H1 (cell line): ENCODE data around the gene SMAP2. TPM values are rescaled to one million over a fixed set of nuclear protein-coding genes. Genes with fewer than 3 reads are reported as not detected.

Experiments used
- CTCF ChIA-PET: fragments of 300-600 bp; sonication (Branson Sonifier 250); formaldehyde crosslinking; loops from one replicate; lab custom pipeline; 2021; ENCODE audit not compliant: partially characterized antibody; lab: Charles Lee
- POLR2A ChIA-PET: fragments of 300-600 bp; sonication (Branson Sonifier 250); formaldehyde crosslinking; loops from one replicate; lab custom pipeline; 2021; ENCODE audit warnings: inconsistent platforms; ENCODE audit not compliant: partially characterized antibody; lab: Charles Lee
- DNase-seq, 2 experiments: peaks; one replicate each; pipeline versions ENCODE4 v3.0.0 to v3.0.0-alpha.2; 2010 to 2022; ENCODE audit warnings: low spot score in 2 of 2, low read depth in 1 of 2, mixed read lengths in 1 of 2
- FAIRE-seq: peaks from 2 replicates; lab custom pipeline; 2011; peaks lifted over from hg19 to GRCh38; lab: Jason Lieb, UNC
- H2AFZ ChIP-seq: 2 replicates; pipeline ENCODE4 v1.8.1; 2012; ENCODE audit warnings: low read length, inconsistent platforms
- H2AK5ac ChIP-seq: 2 replicates; pipeline ENCODE4 v1.6.1; 2013; ENCODE audit warnings: low read depth, low read length
- H2BK120ac ChIP-seq: replicated peaks from 2 replicates; pipeline ENCODE3; 2013; ENCODE audit warnings: low read depth, low read length, inconsistent platforms
- H2BK12ac ChIP-seq: 2 replicates; pipeline ENCODE4 v1.6.1; 2013; ENCODE audit warnings: low read depth, low read length
- H2BK15ac ChIP-seq: 2 replicates; pipeline ENCODE4 v1.6.1; 2013; ENCODE audit warnings: low read length
- H2BK20ac ChIP-seq: 2 replicates; pipeline ENCODE4 v1.6.1; 2013; ENCODE audit warnings: low read length
- H2BK5ac ChIP-seq: 2 replicates; pipeline ENCODE4 v1.6.1; 2013; ENCODE audit warnings: low read depth, low read length
- H3K14ac ChIP-seq: 2 replicates; pipeline ENCODE4 v1.6.1; 2013; ENCODE audit warnings: inconsistent platforms; ENCODE audit not compliant: insufficient read length
- H3K18ac ChIP-seq: 2 replicates; pipeline ENCODE4 v1.6.1; 2013; ENCODE audit warnings: low read length; ENCODE audit errors: extremely low read depth
- H3K23ac ChIP-seq: 2 replicates; pipeline ENCODE4 v1.6.1; 2013; ENCODE audit warnings: inconsistent platforms; ENCODE audit not compliant: insufficient read length
- H3K23me2 ChIP-seq: 2 replicates; pipeline ENCODE4 v1.6.1; 2013; ENCODE audit warnings: low read depth, low read length
- H3K27ac ChIP-seq: 2 replicates; pipeline ENCODE4 v1.6.1; 2011; ENCODE audit warnings: low read depth, low read length, inconsistent platforms
- H3K27me3 ChIP-seq, 4 experiments: replicated peaks in 1 of 4; 1 replicate in 1 of 4; 2 replicates in 3 of 4; pipeline versions ENCODE4 v1.6.1 to v1.8.1; 2011 to 2013; ENCODE audit warnings: low read length in 3 of 4, mild to moderate bottlenecking in 3 of 4, inconsistent platforms in 2 of 4, mixed read lengths in 2 of 4, moderate library complexity in 1 of 4; ENCODE audit not compliant: control insufficient read depth in 3 of 4, insufficient read depth in 3 of 4; ENCODE audit errors: extremely low read depth in 1 of 4
- H3K36me3 ChIP-seq, 4 experiments: 2 replicates each; pipeline versions ENCODE4 v1.6.1 to v1.8.1; 2011 to 2013; ENCODE audit warnings: mild to moderate bottlenecking in 4 of 4, low read length in 3 of 4, moderate library complexity in 2 of 4, control low read depth in 1 of 4, inconsistent platforms in 1 of 4; ENCODE audit not compliant: insufficient read depth in 4 of 4, control insufficient read depth in 2 of 4
- H3K4ac ChIP-seq: replicated peaks from 2 replicates; pipeline ENCODE3; 2013; ENCODE audit warnings: low read length, low read depth, mixed read lengths, inconsistent platforms; ENCODE audit not compliant: insufficient read length
- H3K4me1 ChIP-seq, 4 experiments: replicated peaks in 1 of 4; 1 replicate in 1 of 4; 2 replicates in 3 of 4; pipeline versions ENCODE4 v1.6.1 to v1.8.1; 2011 to 2013; ENCODE audit warnings: low read length in 3 of 4, inconsistent platforms in 2 of 4, mixed read lengths in 1 of 4; ENCODE audit not compliant: insufficient read depth in 4 of 4, control insufficient read depth in 3 of 4
- H3K4me2 ChIP-seq, 2 experiments: 2 replicates each; pipeline versions ENCODE4 v1.6.1 to v1.8.1; 2011 to 2013; ENCODE audit warnings: low read depth in 2 of 2, low read length in 2 of 2, control low read depth in 1 of 2, inconsistent platforms in 1 of 2, mild to moderate bottlenecking in 1 of 2; ENCODE audit not compliant: insufficient read depth in 1 of 2
- H3K4me3 ChIP-seq, 4 experiments: fragments of 200-600, 300-600 bp in 1 of 4; sonication (generic), shearing (Covaris generic), sonication (Bioruptor Twin) in 1 of 4; 2 replicates each; pipeline versions ENCODE4 v1.5.1 to v1.8.1; 2011 to 2016; ENCODE audit warnings: low read length in 4 of 4, low read depth in 3 of 4, control low read depth in 2 of 4, inconsistent platforms in 2 of 4, mild to moderate bottlenecking in 2 of 4, mixed read lengths in 1 of 4, moderate library complexity in 1 of 4; ENCODE audit not compliant: insufficient read depth in 2 of 4; ENCODE audit errors: extremely low read depth in 1 of 4
- H3K56ac ChIP-seq: replicated peaks from 2 replicates; pipeline ENCODE3; 2013; ENCODE audit warnings: low read depth, mild to moderate bottlenecking, mixed read lengths, low read length, inconsistent platforms; ENCODE audit not compliant: insufficient read length
- H3K79me1 ChIP-seq: 2 replicates; pipeline ENCODE4 v1.6.1; 2013; ENCODE audit warnings: low read depth, low read length, control low read depth
- H3K79me2 ChIP-seq, 2 experiments: 2 replicates each; pipeline versions ENCODE4 v1.6.1 to v1.8.1; 2012 to 2013; ENCODE audit warnings: low read length in 2 of 2, mild to moderate bottlenecking in 2 of 2, inconsistent platforms in 1 of 2; ENCODE audit not compliant: insufficient read depth in 2 of 2, control insufficient read depth in 1 of 2
- H3K9ac ChIP-seq, 4 experiments: replicated peaks in 1 of 4; 1 replicate in 1 of 4; 2 replicates in 3 of 4; pipeline versions ENCODE4 v1.6.1 to v1.8.1; 2011 to 2013; ENCODE audit warnings: low read depth in 3 of 4, low read length in 3 of 4, control low read depth in 2 of 4, mild to moderate bottlenecking in 2 of 4, moderate library complexity in 2 of 4, inconsistent platforms in 1 of 4; ENCODE audit errors: extremely low read depth in 1 of 4
- H3K9me3 ChIP-seq, 2 experiments: 2 replicates each; pipeline versions ENCODE4 v1.6.1 to v1.8.1; 2012 to 2013; ENCODE audit warnings: mild to moderate bottlenecking in 2 of 2, moderate library complexity in 2 of 2, control low read depth in 1 of 2, inconsistent platforms in 1 of 2, low read depth in 1 of 2, low read length in 1 of 2, mixed read lengths in 1 of 2; ENCODE audit not compliant: insufficient read depth in 2 of 2
- H4K20me1 ChIP-seq, 2 experiments: replicated peaks in 1 of 2; 2 replicates each; pipeline versions ENCODE3 to v1.8.1; 2011 to 2013; ENCODE audit warnings: inconsistent platforms in 2 of 2, low read length in 2 of 2, mild to moderate bottlenecking in 1 of 2; ENCODE audit not compliant: insufficient read depth in 2 of 2, control insufficient read depth in 1 of 2
- H4K5ac ChIP-seq: 2 replicates; pipeline ENCODE4 v1.6.1; 2013; ENCODE audit warnings: low read length, low read depth, mixed read lengths, inconsistent platforms; ENCODE audit not compliant: insufficient read length
- H4K8ac ChIP-seq: 2 replicates; pipeline ENCODE4 v1.8.0; 2013; ENCODE audit warnings: mild to moderate bottlenecking, moderate library complexity, low read length, inconsistent platforms; ENCODE audit not compliant: insufficient read depth; ENCODE audit errors: extremely low read depth
- H4K91ac ChIP-seq: replicated peaks from 2 replicates; pipeline ENCODE3; 2013; ENCODE audit warnings: low read length, mixed read lengths, inconsistent platforms; ENCODE audit not compliant: insufficient read length
- ASH2L ChIP-seq: fragments of 200-600, 300-600 bp; sonication (generic); IDR thresholded peaks from one replicate; pipeline ENCODE4 v1.7.1; 2017; ENCODE audit warnings: low read length
- RFX5 ChIP-seq: IDR thresholded peaks from 2 replicates; pipeline ENCODE4 v1.6.1; 2011; ENCODE audit warnings: low read depth, low read length, improper control_type of control experiment, borderline replicate concordance
- RXRA ChIP-seq: IDR thresholded peaks from 2 replicates; pipeline ENCODE4 v1.6.1; 2011; ENCODE audit warnings: low read depth, mild to moderate bottlenecking, low read length, moderate library complexity; ENCODE audit not compliant: insufficient read depth
- WGBS, 2 experiments: shearing (Covaris generic) in 1 of 2; methylation state at CpG; one replicate each; pipeline versions ENCODE4 v1.1.6 to v1.1.7; 2013 to 2015; ENCODE audit warnings: low lambda C conversion rate in 2 of 2, mixed read lengths in 2 of 2, inconsistent platforms in 1 of 2, low coverage in 1 of 2, missing lambda C conversion rate in 1 of 2; ENCODE audit not compliant: insufficient replicate concordance in 2 of 2, insufficient coverage in 1 of 2, insufficient read length in 1 of 2; ENCODE audit errors: extremely low coverage in 1 of 2, missing lambda C conversion rate in 1 of 2; 5-methylcytosine and 5-hydroxymethylcytosine counted together
- polyA plus RNA-seq, 7 experiments: library from polyadenylated mRNA; depleted of rRNA in 3 of 7; stranded (reverse) in 5 of 7; unstranded in 2 of 7; fragments of >200 nt in 5 of 7; fragments of 200-250 nt in 2 of 7; gene quantifications; 1 replicate in 5 of 7; 2 replicates in 1 of 7; 4 replicates in 1 of 7; pipeline versions ENCODE4 v1.2.1 to v1.2.3, GENCODE V29; 2011 to 2013; ENCODE audit warnings: missing spikeins in 2 of 7, mixed read lengths in 2 of 7
- total RNA-seq: library from RNA; stranded (reverse); fragmentation: NEBNext Ultra II Directional; extraction: Animal tissue kit (Norgen Biotek cat#: 25700); gene quantifications from 2 replicates; pipeline ENCODE4 v1.2.1, GENCODE V29; 2021

SMAP2 gene
- total and polyA plus RNA-seq, 2 of the 8 experiments (the other 6 are each of a cell fraction or from before 2014, with no cell fraction given): 4.3 to 5.5 TPM

GRCh38 chr1:40392221-40392620 is 18.7 kb downstream of the SMAP2 start:
- TF ChIP-seq RXRA (no peak), ASH2L (no peak), RFX5 (no peak)
- no peak for FAIRE-seq
- no peak overlapping the region for H4K91ac ChIP-seq
- no peak overlapping the region for H3K18ac ChIP-seq
- CTCF ChIA-PET: interaction anchor here (5.9 kb wide), 1 partner anchor 12 kb away, joined by 27 read pairs; no protein-coding TSS in a partner anchor
- H3K9ac ChIP-seq: no peak overlapping the region
- no peak overlapping the region for H2BK20ac ChIP-seq
- H2BK5ac ChIP-seq: no peak overlapping the region
- no peak overlapping the region for H3K23ac ChIP-seq
- no peak overlapping the region for H3K27ac ChIP-seq
- no peak overlapping the region for H4K8ac ChIP-seq
- no peak for DNase-seq
- peaks cover 0 to 2% (median 0%) of the 10 kb centered on the region in 4 experiments; a peak in 1 of 7 replicates for H3K4me1 ChIP-seq
- H2BK15ac ChIP-seq: no peak overlapping the region
- H3K4me3 ChIP-seq: no peak overlapping the region
- no peak overlapping the region for H3K4me2 ChIP-seq
- H2AFZ ChIP-seq: no peak overlapping the region
- H2BK12ac ChIP-seq: no peak overlapping the region
- POLR2A ChIA-PET: no interaction called here
- no peak overlapping the region for H3K56ac ChIP-seq
- no peak overlapping the region for H2AK5ac ChIP-seq
- no peak overlapping the region for H4K5ac ChIP-seq
- no peaks in the 10 kb centered on the region for H3K23me2 ChIP-seq
- no peak overlapping the region for H3K4ac ChIP-seq
- no peaks in the 10 kb centered on the region for H3K36me3 ChIP-seq
- H4K20me1 ChIP-seq: no peaks in the 10 kb centered on the region
- H3K14ac ChIP-seq: no peak overlapping the region
- WGBS, 2 experiments: 77% methylated on average over 3 of the region's 3 CpGs; no CpG with 5 or more reads in 1 of the 2 experiments
- no peaks in the 10 kb centered on the region for H3K79me2 ChIP-seq
- H2BK120ac ChIP-seq: no peak overlapping the region
- H3K79me1 ChIP-seq: no peaks in the 10 kb centered on the region; the same call in 1 of the 2 replicates
- H3K27me3 ChIP-seq: no peaks in the 10 kb centered on the region
- no peaks in the 10 kb centered on the region for H3K9me3 ChIP-seq
